GM21447 (cell line): ENCODE measurements around the gene ALDH7A1.
"Not testable (repeated sequence)": the region's sequence is repeated elsewhere in the genome, so short reads cannot be mapped to it uniquely, and the experiment has no call there.

Experiments
- ATAC-seq: cut with Tn5 transposase; IDR thresholded peaks from one replicate; pipeline ENCODE4 v1.9.1; 2021; ENCODE audit not compliant: unreplicated experiment

The ALDH7A1 gene

GRCh38 chr5:126535856-126536545 lies 59.0 kb downstream of the ALDH7A1 start:
- ATAC-seq = no peak

DNA sequence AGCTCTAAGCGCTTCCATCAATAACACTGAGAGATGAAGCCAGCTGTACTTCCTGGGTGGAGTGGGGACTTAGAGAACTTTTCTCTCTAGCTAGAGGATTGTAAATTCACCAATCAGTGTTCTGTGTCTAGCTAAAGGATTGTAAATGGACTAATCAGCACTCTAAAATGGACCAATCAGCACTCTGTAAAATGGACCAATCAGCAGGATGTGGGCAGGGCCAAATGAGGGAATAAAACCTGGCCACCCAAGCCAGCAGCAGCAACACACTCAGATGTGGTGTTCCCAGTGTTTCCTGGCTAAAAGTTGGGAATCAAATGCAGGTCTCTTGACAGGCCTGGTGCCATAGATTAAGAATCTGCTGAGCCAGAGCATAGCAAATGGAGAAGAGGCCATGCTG lies 60.5 kb downstream of the ALDH7A1 start:
- no peak for ATAC-seq

- no peak for ATAC-seq
These were observed 63.4 kb downstream of the ALDH7A1 start for GRCh38 chr5:126531543-126532120.

- no peak for ATAC-seq
These were observed 67.1 kb downstream of the ALDH7A1 start for GRCh38 chr5:126527892-126528291.

DNA sequence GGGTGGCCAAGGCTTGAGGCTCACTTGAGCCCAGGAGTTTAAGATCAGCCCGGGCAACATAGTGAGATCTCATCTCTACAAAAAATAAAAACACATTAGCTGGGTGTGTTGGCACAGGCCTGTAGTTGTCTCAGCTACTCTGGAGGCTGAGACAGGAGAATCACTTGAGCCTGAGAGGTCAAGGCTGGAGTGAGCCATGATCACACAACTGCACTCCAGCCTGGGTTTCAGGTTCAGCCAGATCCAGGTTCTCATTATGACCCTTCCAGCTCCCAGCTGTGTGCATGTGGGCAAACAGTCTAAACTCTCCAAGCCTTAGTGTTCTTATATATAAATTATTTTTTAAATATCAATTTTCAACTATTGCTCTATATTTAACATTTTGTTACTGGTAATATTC lies 67.9 kb downstream of the ALDH7A1 start:
- ATAC-seq = no peak

DNA sequence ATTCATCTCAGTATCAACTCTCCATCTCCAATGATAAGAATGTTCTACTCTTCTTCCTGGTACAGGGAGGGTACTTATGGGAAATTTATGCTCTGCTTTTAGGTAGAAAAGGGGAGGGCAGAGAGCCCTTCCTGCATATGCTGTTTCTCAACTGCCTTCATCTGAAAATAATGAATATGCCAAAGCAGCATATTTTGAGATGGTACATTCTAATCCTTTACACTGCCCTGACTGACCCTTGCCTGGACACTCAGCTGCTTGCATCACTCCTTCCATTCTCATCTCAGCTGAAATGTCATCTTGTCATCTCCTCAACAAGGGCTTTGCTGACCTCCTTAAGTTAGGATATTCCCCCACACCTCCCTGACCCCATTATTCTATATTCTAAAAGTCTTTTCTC lies 68.5 kb downstream of the ALDH7A1 start:
- no peak for ATAC-seq

DNA sequence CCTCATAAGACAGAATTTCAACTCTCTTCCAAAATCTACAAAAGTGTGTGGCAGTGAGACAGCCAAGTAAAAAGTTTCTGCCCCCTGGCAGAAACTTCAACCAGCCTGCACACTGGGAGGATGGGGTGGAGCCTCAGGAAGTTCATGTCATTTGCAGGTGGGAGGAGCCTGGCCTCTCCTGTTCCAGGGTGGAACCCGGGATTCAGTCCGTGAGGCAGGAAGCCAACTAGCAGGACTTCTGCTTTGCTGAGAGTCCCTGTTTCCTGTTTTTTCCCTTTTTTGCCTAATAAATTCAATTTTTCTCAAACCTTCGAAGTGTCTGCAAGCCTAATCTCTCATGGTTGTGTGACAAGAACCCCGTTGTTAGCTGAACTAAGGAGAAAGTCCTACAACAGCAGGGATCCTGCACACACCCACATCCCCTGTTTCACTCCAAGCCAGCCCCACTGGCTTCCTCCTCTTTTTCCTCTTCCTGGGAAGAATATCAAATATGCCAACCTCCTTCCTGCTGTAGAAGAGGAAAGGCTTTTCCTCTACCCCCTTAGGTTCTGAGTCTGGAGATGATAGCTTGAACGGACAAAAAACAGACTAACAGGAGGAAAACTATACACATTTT lies 69.3 kb downstream of the ALDH7A1 start:
- no peak for ATAC-seq

- no peak for ATAC-seq
These were observed 71.1 kb downstream of the ALDH7A1 start for GRCh38 chr5:126523818-126524510.

DNA sequence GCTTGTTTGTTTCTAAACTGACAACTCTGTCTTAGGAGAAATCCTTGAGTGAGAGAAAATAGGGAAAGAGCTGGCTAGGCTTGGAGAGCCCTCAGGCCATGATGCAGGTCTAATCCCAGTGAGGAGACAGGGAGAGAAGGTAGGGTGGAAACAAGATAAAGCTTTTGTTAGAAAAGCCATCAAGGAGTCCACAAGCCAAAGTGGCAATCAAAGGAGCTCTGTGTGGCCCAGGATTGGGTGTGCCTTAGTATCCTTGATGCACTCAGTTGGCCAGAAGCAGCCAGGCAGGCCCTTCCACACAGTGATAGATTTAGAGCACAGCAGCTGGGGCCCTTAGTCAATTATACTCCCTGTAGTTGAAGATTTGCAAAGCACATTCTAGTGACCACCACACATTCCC lies 73.9 kb downstream of the ALDH7A1 start:
- ATAC-seq = no peak

DNA sequence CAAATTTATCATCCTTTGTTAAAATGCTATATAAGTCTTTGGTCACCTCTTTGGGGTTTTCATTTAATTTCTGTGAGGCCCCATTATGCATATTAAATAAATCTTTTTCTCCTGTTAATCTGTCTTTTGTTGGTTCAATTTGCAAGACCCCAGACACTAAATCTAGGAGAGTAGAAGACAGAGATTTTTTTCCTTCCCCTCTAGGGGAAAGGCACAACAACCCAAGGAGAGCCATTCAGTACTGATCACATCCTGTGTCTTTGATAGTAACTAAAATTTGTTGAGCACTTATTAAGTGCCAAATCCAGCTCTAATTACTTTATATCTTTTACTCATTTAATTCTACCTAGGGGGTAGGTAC lies 74.4 kb downstream of the ALDH7A1 start:
- no peak for ATAC-seq

DNA sequence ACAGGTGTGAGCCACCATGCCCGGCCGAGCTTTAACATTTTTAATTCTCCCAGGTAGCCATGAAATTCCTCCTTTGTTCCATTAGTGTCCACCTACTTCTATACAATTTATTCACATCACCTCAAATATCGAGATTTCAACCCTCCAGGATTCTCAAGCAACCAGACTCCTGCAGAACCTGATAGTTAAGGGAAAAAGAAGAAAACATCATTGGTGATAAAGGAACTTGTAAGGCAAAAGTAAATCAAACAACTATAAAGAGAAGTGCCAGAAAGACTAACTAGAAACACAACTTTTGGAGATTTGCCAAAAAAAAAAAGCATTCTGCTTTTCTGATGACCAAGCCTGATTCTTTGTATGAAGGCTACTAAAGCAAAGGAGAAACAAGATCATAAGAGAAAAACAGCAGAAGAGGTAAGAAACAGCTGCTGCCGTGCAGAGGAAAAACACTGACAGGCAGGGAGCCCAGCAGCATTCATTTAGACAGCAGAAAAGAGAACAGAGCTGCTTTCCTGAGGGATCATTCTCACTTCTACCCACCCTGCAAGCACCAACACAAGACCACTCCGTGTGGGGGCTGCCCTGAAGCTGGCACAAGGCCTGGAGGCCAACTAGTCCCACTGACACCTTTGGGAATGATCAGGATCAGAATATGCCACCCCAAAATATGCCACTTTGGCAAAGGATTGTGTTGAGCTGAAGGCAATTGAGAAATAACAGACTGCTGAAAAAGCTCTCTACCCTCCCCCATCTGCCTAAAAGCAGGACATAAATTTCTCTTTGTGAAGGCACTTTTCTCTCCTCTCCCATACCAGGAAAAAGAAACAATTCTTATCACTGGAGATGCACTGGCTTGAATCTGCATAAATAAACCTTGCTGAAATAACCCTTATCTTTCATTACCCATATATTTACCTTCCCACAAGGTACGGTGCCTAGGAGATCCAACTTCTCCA lies 75.1 kb downstream of the ALDH7A1 start:
- ATAC-seq = no peak

DNA sequence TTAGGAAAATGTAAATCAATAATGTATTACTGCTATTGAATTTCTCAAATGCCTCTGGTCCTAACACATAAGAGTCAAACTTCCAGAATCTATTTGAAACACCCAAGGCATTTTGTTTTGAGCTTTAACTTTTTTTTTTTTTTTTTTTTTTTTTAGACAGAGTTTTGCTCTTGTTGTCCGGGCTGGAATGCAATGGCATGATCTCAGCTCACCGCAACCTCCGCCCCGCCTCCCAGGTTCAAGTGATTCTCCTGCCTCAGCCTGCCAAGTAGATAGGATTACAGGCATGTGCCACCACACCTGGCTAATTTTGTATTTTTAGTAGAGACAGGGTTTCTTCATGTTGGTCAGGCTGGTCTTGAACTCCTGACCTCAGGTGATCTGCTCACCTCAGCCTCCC lies 75.8 kb downstream of the ALDH7A1 start:
- ATAC-seq = not testable (repeated sequence)

- no peak for ATAC-seq
These were observed 78.2 kb downstream of the ALDH7A1 start for GRCh38 chr5:126516852-126517251.

DNA sequence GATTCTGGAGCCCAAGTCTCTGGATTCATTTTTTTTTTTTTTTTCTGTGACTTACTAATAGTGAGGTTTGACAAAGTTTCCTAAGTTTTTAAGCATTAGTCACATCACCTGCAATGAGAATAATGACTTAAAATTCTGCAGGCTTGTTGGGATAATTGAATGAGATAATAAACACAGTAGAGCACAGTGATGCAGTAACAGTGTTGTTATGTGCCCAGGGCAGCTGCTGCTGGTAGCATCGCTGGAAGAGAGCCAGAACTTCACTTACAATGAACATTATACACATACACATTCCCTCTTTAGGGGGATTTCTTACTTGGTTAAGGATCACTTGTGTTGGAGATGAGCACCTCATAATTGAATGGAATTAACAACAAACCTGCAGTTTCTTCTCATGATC lies 78.9 kb downstream of the ALDH7A1 start:
- ATAC-seq = no peak

DNA sequence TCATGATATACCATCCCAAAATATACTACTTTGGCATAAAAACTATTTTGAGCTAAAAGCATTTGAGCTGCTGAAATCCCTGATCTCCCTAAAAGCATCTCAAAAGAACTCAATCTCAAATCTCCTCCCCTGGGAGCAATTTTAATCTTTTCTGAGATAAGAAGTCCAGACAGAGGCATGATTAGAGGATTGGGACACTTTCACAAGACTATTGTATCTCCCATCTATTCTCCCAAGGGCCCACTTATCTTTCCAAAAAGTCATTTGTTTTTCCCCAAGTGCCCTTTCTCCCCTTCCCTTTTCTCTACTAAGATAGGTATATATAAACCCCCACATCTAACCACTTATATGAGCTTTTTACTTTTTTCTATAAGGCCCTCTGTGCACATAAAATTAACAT lies 79.7 kb downstream of the ALDH7A1 start:
- no peak for ATAC-seq

DNA sequence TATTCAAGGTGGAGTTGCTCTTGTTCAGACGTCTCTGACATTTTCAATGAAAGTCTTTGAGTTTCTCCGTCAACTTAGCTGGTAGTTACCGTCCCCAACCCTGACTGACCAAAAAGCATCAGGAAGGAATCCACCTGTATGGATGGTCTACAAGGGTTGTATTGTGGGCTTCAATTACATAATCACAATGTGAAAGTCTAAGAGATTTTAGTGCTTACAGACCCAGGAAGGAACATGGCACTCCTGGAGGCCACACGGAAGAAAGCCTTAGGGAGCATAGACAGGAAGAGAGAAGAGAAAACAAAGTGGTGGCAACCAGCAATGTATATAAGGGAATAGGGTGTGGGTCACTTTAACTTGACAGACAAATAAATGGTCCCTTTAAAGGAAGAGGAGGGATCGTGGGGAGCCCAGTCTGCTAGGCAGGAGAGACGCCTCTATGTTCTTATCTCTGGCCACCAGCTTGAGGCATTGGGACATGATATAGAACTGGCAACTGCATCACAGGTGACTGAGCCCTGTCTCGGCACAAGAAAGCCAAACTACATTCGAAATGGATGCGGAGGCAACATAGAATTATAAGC lies 80.4 kb downstream of the ALDH7A1 start:
- ATAC-seq = no peak

- no peak for ATAC-seq
These were observed 80.9 kb downstream of the ALDH7A1 start for GRCh38 chr5:126514131-126514557.

GRCh38 chr5:126513703-126514102 lies 81.3 kb downstream of the ALDH7A1 start:
- no peak for ATAC-seq

- no peak for ATAC-seq
These were observed 81.7 kb downstream of the ALDH7A1 start for GRCh38 chr5:126513302-126513701.

GRCh38 chr5:126512451-126512850 lies 82.6 kb downstream of the ALDH7A1 start:
- ATAC-seq = no peak

DNA sequence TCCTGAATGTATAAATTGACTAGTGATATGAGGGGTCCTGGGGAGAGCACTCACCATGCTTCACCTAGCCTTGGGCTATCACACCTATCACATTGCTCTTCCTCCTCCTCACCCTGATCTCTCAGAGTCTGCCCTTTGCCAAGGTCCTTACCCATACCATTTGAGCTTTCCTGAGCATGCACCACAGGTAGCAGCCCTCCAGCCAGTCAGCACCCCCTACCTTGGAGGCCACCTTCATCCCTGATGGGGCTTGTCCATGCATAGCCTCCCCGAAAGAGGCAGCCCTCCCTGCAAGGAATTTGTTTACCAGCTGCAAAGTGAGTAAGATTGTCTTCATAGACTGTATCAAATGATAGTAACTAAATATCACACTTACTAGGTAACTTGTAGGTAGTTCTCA lies 83.1 kb downstream of the ALDH7A1 start:
- ATAC-seq = no peak
